GM12878 (cell line): ENCODE data around the gene NOS1AP. TPM values are rescaled to one million over a fixed set of nuclear protein-coding genes. Genes with fewer than 3 reads are reported as not detected.

Experiments
- ATAC-seq: fragments of 200-7000 bp; cut with Tn5 transposase; 3 replicates; pipeline ENCODE4 v1.9.1; 2020; ENCODE audit warnings: mild to moderate bottlenecking, moderate library complexity
- BruUV-seq: library from RNA; stranded (reverse); fragments of 400-500 nt; replicated peaks from 2 replicates; lab custom pipeline; 2021; lab: Mats Ljungman, UMichigan
- CTCF ChIA-PET: fragments of 300-600 bp; sonication (Branson Sonifier 250); formaldehyde crosslinking; extraction: SDS; loops from one replicate; lab custom pipeline; 2021; ENCODE audit warnings: inconsistent platforms; lab: Yijun Ruan, JAX
- POLR2A ChIA-PET: fragments of 350-600 bp; formaldehyde crosslinking; extraction: SDS; loops from one replicate; lab custom pipeline; 2021; ENCODE audit warnings: inconsistent platforms; lab: Charles Lee
- RAD21 ChIA-PET: fragments of 300-600 bp; sonication (Branson Sonifier 250); formaldehyde crosslinking; loops from one replicate; lab custom pipeline; 2023; ENCODE audit warnings: antibody characterized with exemption; ENCODE audit not compliant: unreplicated experiment; lab: Charles Lee
- SMC1A ChIA-PET: fragments of 300-600 bp; sonication (Branson Sonifier 250); formaldehyde crosslinking; loops from one replicate; lab custom pipeline; 2023; ENCODE audit not compliant: unreplicated experiment, uncharacterized antibody; lab: Charles Lee
- DNase-seq: peaks from one replicate; pipeline ENCODE4 v3.0.0-alpha.2; 2011; ENCODE audit warnings: low read depth, low spot score
- FAIRE-seq: peaks from 3 replicates; lab custom pipeline; 2011; peaks lifted over from hg19 to GRCh38; lab: Jason Lieb, UNC
- H2AFZ ChIP-seq: 2 replicates; pipeline ENCODE4 v1.6.0; 2011; ENCODE audit warnings: low read depth, low read length, control low read depth; ENCODE audit not compliant: control insufficient read depth
- H3K27ac ChIP-seq: 2 replicates; pipeline ENCODE4 v1.5.1; 2011; ENCODE audit warnings: control low read depth; ENCODE audit not compliant: control insufficient read depth, insufficient read depth
- H3K27me3 ChIP-seq, 2 experiments: replicated peaks in 1 of 2; 2 replicates each; pipeline versions ENCODE4 v1.6.0 to v1.6.1; 2011; ENCODE audit warnings: low read length in 1 of 2; ENCODE audit not compliant: control insufficient read depth in 2 of 2, insufficient read depth in 2 of 2
- H3K36me3 ChIP-seq, 2 experiments: 2 replicates each; pipeline ENCODE4 v1.5.1; 2011; ENCODE audit warnings: low read length in 1 of 2; ENCODE audit not compliant: control insufficient read depth in 2 of 2, insufficient read depth in 2 of 2
- H3K4me1 ChIP-seq: 2 replicates; pipeline ENCODE4 v1.6.1; 2011; ENCODE audit warnings: mild to moderate bottlenecking, low read length, moderate library complexity, mixed read lengths; ENCODE audit not compliant: control insufficient read depth, insufficient read depth
- H3K4me2 ChIP-seq: 2 replicates; pipeline ENCODE4 v1.6.0; 2011; ENCODE audit warnings: control low read depth; ENCODE audit not compliant: control insufficient read depth, insufficient read depth
- H3K4me3 ChIP-seq: fragments of 200-600 bp; sonication (generic); 2 replicates; pipeline ENCODE4 v1.5.1; 2016
- H3K79me2 ChIP-seq: 2 replicates; pipeline ENCODE4 v1.6.0; 2011; ENCODE audit warnings: low read length; ENCODE audit not compliant: control insufficient read depth, insufficient read depth
- H3K9ac ChIP-seq: 2 replicates; pipeline ENCODE4 v1.8.0; 2011; ENCODE audit warnings: low read length, control low read depth, mixed read lengths; ENCODE audit not compliant: control insufficient read depth, insufficient read depth
- H3K9me3 ChIP-seq: replicated peaks from 3 replicates; pipeline ENCODE4 v1.5.1; 2011; ENCODE audit warnings: mild to moderate bottlenecking, low read length; ENCODE audit not compliant: control insufficient read depth, insufficient read depth
- H4K20me1 ChIP-seq: 2 replicates; pipeline ENCODE4 v1.6.0; 2011; ENCODE audit not compliant: control insufficient read depth, insufficient read depth
- CHD1 ChIP-seq: IDR thresholded peaks from 2 replicates; pipeline ENCODE4 v1.6.1; 2012; ENCODE audit warnings: low read depth, low read length, improper control_type of control experiment
- DPF2 ChIP-seq: fragments of 450-650 bp; IDR thresholded peaks from 2 replicates; pipeline ENCODE4 v1.6.1; 2017; ENCODE audit warnings: mild to moderate bottlenecking
- EED ChIP-seq: sonication (generic); IDR thresholded peaks from 2 replicates; pipeline ENCODE4 v1.6.1; 2016; ENCODE audit warnings: antibody characterized with exemption, low read depth
- IKZF1 ChIP-seq: fragments of 450-650 bp; conservative IDR thresholded peaks from 2 replicates; pipeline ENCODE4 v1.6.1; 2017; ENCODE audit warnings: antibody characterized with exemption, mild to moderate bottlenecking
- JUND ChIP-seq: IDR thresholded peaks from 2 replicates; pipeline ENCODE4 v1.6.1; 2012; ENCODE audit warnings: low read depth, mild to moderate bottlenecking, low read length, improper control_type of control experiment, moderate library complexity
- NFXL1 ChIP-seq: fragments of 450-650 bp; IDR thresholded peaks from 2 replicates; pipeline ENCODE4 v1.6.1; 2017; ENCODE audit warnings: antibody characterized with exemption, mild to moderate bottlenecking, borderline replicate concordance
- PAX8 ChIP-seq: fragments of 450-650 bp; IDR thresholded peaks from 2 replicates; pipeline ENCODE4 v1.6.1; 2017; ENCODE audit warnings: mild to moderate bottlenecking, moderate library complexity
- POLR2AphosphoS2 ChIP-seq: IDR thresholded peaks from 2 replicates; pipeline ENCODE4 v1.6.1; 2011; ENCODE audit warnings: low read depth, mild to moderate bottlenecking, low read length, improper control_type of control experiment, moderate library complexity
- RFX5 ChIP-seq: IDR thresholded peaks from 2 replicates; pipeline ENCODE4 v1.6.1; 2011; ENCODE audit warnings: low read depth, low read length, improper control_type of control experiment
- RUNX3 ChIP-seq: IDR thresholded peaks from 2 replicates; pipeline ENCODE4 v1.6.1; 2012; ENCODE audit warnings: low read length, inconsistent platforms
- SMAD1 ChIP-seq: fragments of 450-650 bp; IDR thresholded peaks from 2 replicates; pipeline ENCODE4 v1.6.1; 2018; ENCODE audit warnings: mild to moderate bottlenecking, low read depth; ENCODE audit not compliant: partially characterized antibody
- SMAD5 ChIP-seq: IDR thresholded peaks from 2 replicates; pipeline ENCODE4 v1.6.1; 2016; ENCODE audit warnings: antibody characterized with exemption, low read depth
- ZBED1 ChIP-seq: IDR thresholded peaks from 2 replicates; pipeline ENCODE4 v1.6.1; 2016; ENCODE audit warnings: borderline replicate concordance
- WGBS: methylation state at CpG from one replicate; pipeline ENCODE4 v1.1.6; 2016; ENCODE audit warnings: low lambda C conversion rate; ENCODE audit not compliant: insufficient replicate concordance, insufficient coverage; ENCODE audit errors: missing lambda C conversion rate; 5-methylcytosine and 5-hydroxymethylcytosine counted together
- in situ Hi-C: fragments of 300-500 bp; cut with MboI; formaldehyde crosslinking; loops from 9 replicates; pipeline ENCODE4 v1.14.3; 2018; ENCODE audit warnings: mixed read lengths
- intact Hi-C: fragments of 100-400 bp; cut with micrococcal nuclease; formaldehyde crosslinking; loops from one replicate; pipeline ENCODE4 v1.14.2; 2022; ENCODE audit not compliant: unreplicated experiment
- polyA plus RNA-seq, 11 experiments: library from polyadenylated mRNA; depleted of rRNA in 4 of 11; unstranded in 6 of 11; stranded (reverse) in 5 of 11; fragments of >200 nt; fragmentation: Nextera tagmentation in 4 of 11; fragmentation: Illumina TruSeq in 1 of 11; extraction: Ambion mirVana in 4 of 11; extraction: Trizol in 1 of 11; gene quantifications; 1 replicate in 1 of 11; 2 replicates in 10 of 11; pipeline versions ENCODE4 v1.2.1 to v1.2.3, GENCODE V29; 2011 to 2016; ENCODE audit warnings: inconsistent platforms in 2 of 11, missing spikeins in 2 of 11, low read depth in 1 of 11
- total RNA-seq, 4 experiments: library from RNA; depleted of rRNA in 3 of 4; stranded (reverse); fragments of >200 nt in 3 of 4; fragmentation: Illumina TruSeq in 1 of 4; extraction: Trizol in 1 of 4; gene quantifications; 2 replicates each; pipeline versions ENCODE4 v1.2.1 to v1.2.3, GENCODE V29; 2013 to 2021
- TF ChIP-seq, protein P1 (sequence below): fragments of 450-650 bp; IDR thresholded peaks from 2 replicates; pipeline ENCODE4 v1.6.1; 2018; ENCODE audit warnings: mild to moderate bottlenecking, low read depth, moderate library complexity; ENCODE audit not compliant: partially characterized antibody
- TF ChIP-seq, protein P2 (sequence below): fragments of 450-650 bp; IDR thresholded peaks from 2 replicates; pipeline ENCODE4 v1.6.1; 2017; ENCODE audit warnings: mild to moderate bottlenecking, low read depth, inconsistent platforms; ENCODE audit not compliant: poor library complexity, severe bottlenecking
- TF ChIP-seq, protein P3 (sequence below): IDR thresholded peaks from 2 replicates; pipeline ENCODE4 v1.6.1; 2011; ENCODE audit warnings: mild to moderate bottlenecking, low read depth, low read length, moderate library complexity; ENCODE audit not compliant: insufficient replicate concordance

Gene NOS1AP
- total and polyA plus RNA-seq, 10 of the 15 experiments (the other 5 are each of a cell fraction or from before 2014, with no cell fraction given) = 0.03 to 0.15 TPM; not detected in 8

DNA sequence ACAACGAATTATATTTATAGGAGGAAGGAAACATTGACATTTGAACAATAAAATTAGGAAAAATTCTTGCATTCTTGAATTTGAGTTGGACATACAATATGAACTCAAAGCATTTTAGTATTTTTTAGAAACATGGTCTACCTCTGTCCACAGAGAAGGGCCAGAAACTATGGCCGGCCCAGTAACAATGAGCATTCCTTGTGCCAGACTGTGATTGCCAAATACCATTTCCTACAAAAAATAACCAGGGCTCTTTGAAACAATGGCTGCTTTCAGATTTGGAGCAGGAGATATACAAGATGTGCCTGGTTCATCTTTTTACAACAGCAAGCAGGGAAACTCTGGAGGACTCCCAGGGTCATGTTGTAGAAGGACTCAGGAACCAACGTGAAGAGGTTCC lies 38.4 kb downstream of the NOS1AP start:
- H3K27me3 ChIP-seq = no peaks in the 10 kb centered on the region; a peak in 1 of 4 replicates
- H3K4me2 ChIP-seq = no peak overlapping the region
- H4K20me1 ChIP-seq = no peaks in the 10 kb centered on the region
- FAIRE-seq = no peak
- H3K9ac ChIP-seq = no peak overlapping the region
- no peak overlapping the region for H3K4me3 ChIP-seq
- H2AFZ ChIP-seq = no peak overlapping the region
- POLR2A ChIA-PET = no interaction called here
- H3K79me2 ChIP-seq = no peaks in the 10 kb centered on the region
- H3K27ac ChIP-seq = no peak overlapping the region
- no peak for TF ChIP-seq CHD1
- no peak for TF ChIP-seq NFXL1
- no peak for TF ChIP-seq PAX8
- no peak for TF ChIP-seq SMAD5
- TF ChIP-seq RUNX3 = no peak
- TF ChIP-seq POLR2AphosphoS2 = no peak
- TF ChIP-seq EED = no peak
- TF ChIP-seq, protein P1, sequence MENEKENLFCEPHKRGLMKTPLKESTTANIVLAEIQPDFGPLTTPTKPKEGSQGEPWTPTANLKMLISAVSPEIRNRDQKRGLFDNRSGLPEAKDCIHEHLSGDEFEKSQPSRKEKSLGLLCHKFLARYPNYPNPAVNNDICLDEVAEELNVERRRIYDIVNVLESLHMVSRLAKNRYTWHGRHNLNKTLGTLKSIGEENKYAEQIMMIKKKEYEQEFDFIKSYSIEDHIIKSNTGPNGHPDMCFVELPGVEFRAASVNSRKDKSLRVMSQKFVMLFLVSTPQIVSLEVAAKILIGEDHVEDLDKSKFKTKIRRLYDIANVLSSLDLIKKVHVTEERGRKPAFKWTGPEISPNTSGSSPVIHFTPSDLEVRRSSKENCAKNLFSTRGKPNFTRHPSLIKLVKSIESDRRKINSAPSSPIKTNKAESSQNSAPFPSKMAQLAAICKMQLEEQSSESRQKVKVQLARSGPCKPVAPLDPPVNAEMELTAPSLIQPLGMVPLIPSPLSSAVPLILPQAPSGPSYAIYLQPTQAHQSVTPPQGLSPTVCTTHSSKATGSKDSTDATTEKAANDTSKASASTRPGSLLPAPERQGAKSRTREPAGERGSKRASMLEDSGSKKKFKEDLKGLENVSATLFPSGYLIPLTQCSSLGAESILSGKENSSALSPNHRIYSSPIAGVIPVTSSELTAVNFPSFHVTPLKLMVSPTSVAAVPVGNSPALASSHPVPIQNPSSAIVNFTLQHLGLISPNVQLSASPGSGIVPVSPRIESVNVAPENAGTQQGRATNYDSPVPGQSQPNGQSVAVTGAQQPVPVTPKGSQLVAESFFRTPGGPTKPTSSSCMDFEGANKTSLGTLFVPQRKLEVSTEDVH = no peak
- no peak for TF ChIP-seq ZBED1
- no peak for TF ChIP-seq RFX5
- TF ChIP-seq, protein P2, sequence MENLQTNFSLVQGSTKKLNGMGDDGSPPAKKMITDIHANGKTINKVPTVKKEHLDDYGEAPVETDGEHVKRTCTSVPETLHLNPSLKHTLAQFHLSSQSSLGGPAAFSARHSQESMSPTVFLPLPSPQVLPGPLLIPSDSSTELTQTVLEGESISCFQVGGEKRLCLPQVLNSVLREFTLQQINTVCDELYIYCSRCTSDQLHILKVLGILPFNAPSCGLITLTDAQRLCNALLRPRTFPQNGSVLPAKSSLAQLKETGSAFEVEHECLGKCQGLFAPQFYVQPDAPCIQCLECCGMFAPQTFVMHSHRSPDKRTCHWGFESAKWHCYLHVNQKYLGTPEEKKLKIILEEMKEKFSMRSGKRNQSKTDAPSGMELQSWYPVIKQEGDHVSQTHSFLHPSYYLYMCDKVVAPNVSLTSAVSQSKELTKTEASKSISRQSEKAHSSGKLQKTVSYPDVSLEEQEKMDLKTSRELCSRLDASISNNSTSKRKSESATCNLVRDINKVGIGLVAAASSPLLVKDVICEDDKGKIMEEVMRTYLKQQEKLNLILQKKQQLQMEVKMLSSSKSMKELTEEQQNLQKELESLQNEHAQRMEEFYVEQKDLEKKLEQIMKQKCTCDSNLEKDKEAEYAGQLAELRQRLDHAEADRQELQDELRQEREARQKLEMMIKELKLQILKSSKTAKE = no peak
- TF ChIP-seq, protein P3, sequence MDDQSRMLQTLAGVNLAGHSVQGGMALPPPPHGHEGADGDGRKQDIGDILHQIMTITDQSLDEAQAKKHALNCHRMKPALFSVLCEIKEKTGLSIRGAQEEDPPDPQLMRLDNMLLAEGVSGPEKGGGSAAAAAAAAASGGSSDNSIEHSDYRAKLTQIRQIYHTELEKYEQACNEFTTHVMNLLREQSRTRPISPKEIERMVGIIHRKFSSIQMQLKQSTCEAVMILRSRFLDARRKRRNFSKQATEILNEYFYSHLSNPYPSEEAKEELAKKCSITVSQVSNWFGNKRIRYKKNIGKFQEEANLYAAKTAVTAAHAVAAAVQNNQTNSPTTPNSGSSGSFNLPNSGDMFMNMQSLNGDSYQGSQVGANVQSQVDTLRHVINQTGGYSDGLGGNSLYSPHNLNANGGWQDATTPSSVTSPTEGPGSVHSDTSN = no peak
- no peak for TF ChIP-seq JUND
- no peak for TF ChIP-seq SMAD1
- TF ChIP-seq IKZF1 = no peak
- no peak for TF ChIP-seq DPF2
- TF ChIP-seq, all 136 proteins: peak for 0
- ATAC-seq (no peak), DNase-seq (no peak)
- intact Hi-C loops = no loop called here
- Histone ChIP-seq H3K4me1 (no peaks in the 10 kb centered on the region), H3K9me3 (no peaks in the 10 kb centered on the region; the same call in 2 of the 3 replicates), H3K36me3 (no peaks in the 10 kb centered on the region)
- no TSS peak for BruUV-seq
- in situ Hi-C loops = no loop called here
- CTCF ChIA-PET = no interaction called here
- SMC1A ChIA-PET = no interaction called here
- WGBS = 47% methylated on average over 3 of the region's 3 CpGs
- RAD21 ChIA-PET = no interaction called here
